HEK293T (cell line): ENCODE measurements around the gene PAK1IP1.
"Not testable (repeated sequence)": the region's sequence is repeated elsewhere in the genome, so short reads cannot be mapped to it uniquely, and the experiment has no call there.

Source experiments
- ARNT ChIP-seq: fragments of 450-650 bp; IDR thresholded peaks from 2 replicates; pipeline ENCODE4 v1.6.1; 2017; ENCODE audit warnings: mild to moderate bottlenecking
- ELF4 ChIP-seq: fragments of 450-650 bp; IDR thresholded peaks from 2 replicates; pipeline ENCODE4 v1.6.1; 2017; ENCODE audit warnings: antibody characterized with exemption
- FOXA1 ChIP-seq: fragments of 450-650 bp; IDR thresholded peaks from 2 replicates; pipeline ENCODE4 v1.6.1; 2016; ENCODE audit warnings: mild to moderate bottlenecking
- FOXM1 ChIP-seq: fragments of 450-650 bp; IDR thresholded peaks from 2 replicates; pipeline ENCODE4 v1.6.1; 2017; ENCODE audit warnings: mild to moderate bottlenecking, borderline replicate concordance
- HDGF ChIP-seq: fragments of 450-650 bp; IDR thresholded peaks from 2 replicates; pipeline ENCODE4 v1.6.1; 2017; ENCODE audit warnings: antibody characterized with exemption, borderline replicate concordance
- LEF1 ChIP-seq: fragments of 450-650 bp; IDR thresholded peaks from 2 replicates; pipeline ENCODE4 v1.6.1; 2017; ENCODE audit warnings: mild to moderate bottlenecking, borderline replicate concordance
- NFRKB ChIP-seq: fragments of 450-650 bp; IDR thresholded peaks from 2 replicates; pipeline ENCODE4 v1.6.1; 2016; ENCODE audit warnings: mild to moderate bottlenecking, moderate library complexity
- SP1 ChIP-seq: fragments of 450-650 bp; IDR thresholded peaks from 2 replicates; pipeline ENCODE4 v1.6.1; 2017
- SUZ12 ChIP-seq: fragments of 450-650 bp; IDR thresholded peaks from 2 replicates; pipeline ENCODE4 v1.6.1; 2016; ENCODE audit warnings: mild to moderate bottlenecking

GRCh38 chr6:10660431-10661191, 34.2 kb upstream of the PAK1IP1 start:
- TF ChIP-seq SUZ12, HDGF, SP1, FOXA1, NFRKB, ELF4, LEF1, FOXM1, ARNT: not testable (repeated sequence)
